CD4-positive, alpha-beta T cell treated with Interleukin-10 for 1 hour (primary cell): ENCODE results near the gene MGAT4B.
A peak's percentile ranks its signal among the peaks of the same experiment; 100 is the strongest.
"Not testable (repeated sequence)": the region's sequence is repeated elsewhere in the genome, so short reads cannot be mapped to it uniquely, and the experiment has no call there.

Experiments
- DNase-seq: peaks from one replicate; pipeline ENCODE4 v3.0.0-alpha.2; 2020

MGAT4B gene

GRCh38 chr5:179794171-179794570 is 12.5 kb downstream of the MGAT4B start:
- DNase-seq, result no peak

- peak; percentile 72 for DNase-seq
These were observed 13.1 kb downstream of the MGAT4B start, which contains the start of gene LTC4S for GRCh38 chr5:179793468-179794139. Gene LTC4S, plus strand, starts transcription at chr5:179793986. Its CDS starts 95 bp downstream, at chr5:179794081.

- DNase-seq, result no peak
These were observed 13.8 kb downstream of the MGAT4B start for GRCh38 chr5:179792612-179793467.

- DNase-seq, result no peak
These were observed 14.6 kb downstream of the MGAT4B start for GRCh38 chr5:179791881-179792611.

GRCh38 chr5:179789278-179789677 is 17.4 kb downstream of the MGAT4B start:
- DNase-seq, result not testable (repeated sequence)

- DNase-seq, result no peak
These were observed 18.3 kb downstream of the MGAT4B start for GRCh38 chr5:179788193-179788854.

- DNase-seq, result no peak
These were observed 19.8 kb downstream of the MGAT4B start for GRCh38 chr5:179786861-179787260.

GRCh38 chr5:179783128-179783527 is 23.5 kb downstream of the MGAT4B start:
- DNase-seq, result no peak

GRCh38 chr5:179781846-179782245 is 24.8 kb downstream of the MGAT4B start:
- no peak for DNase-seq

- no peak for DNase-seq
These were observed 26.3 kb downstream of the MGAT4B start for GRCh38 chr5:179780362-179780761.

GRCh38 chr5:179779826-179780225 is 26.8 kb downstream of the MGAT4B start:
- no peak for DNase-seq

- DNase-seq, result no peak
These were observed 28.1 kb downstream of the MGAT4B start for GRCh38 chr5:179778591-179778990.

- DNase-seq, result no peak
These were observed 28.8 kb downstream of the MGAT4B start for GRCh38 chr5:179777909-179778308.

- no peak for DNase-seq
These were observed 29.2 kb downstream of the MGAT4B start for GRCh38 chr5:179777456-179777855.

GRCh38 chr5:179776411-179776938 is 30.2 kb downstream of the MGAT4B start:
- DNase-seq, result no peak

- DNase-seq, result no peak
These were observed 32.2 kb downstream of the MGAT4B start for GRCh38 chr5:179774442-179774841.

GRCh38 chr5:179773686-179774040 is 33.0 kb downstream of the MGAT4B start:
- no peak for DNase-seq

- no peak for DNase-seq
These were observed 34.3 kb downstream of the MGAT4B start for GRCh38 chr5:179772351-179772750.

- DNase-seq, result no peak
These were observed 35.3 kb downstream of the MGAT4B start for GRCh38 chr5:179771311-179771895.

GRCh38 chr5:179769796-179770195 is 36.9 kb downstream of the MGAT4B start:
- no peak for DNase-seq

GRCh38 chr5:179769271-179769670 is 37.4 kb downstream of the MGAT4B start:
- no peak for DNase-seq
